HG03159 (cell line): ENCODE results near the gene PTPRN2.
"Not testable (repeated sequence)": the region's sequence is repeated elsewhere in the genome, so short reads cannot be mapped to it uniquely, and the experiment has no call there.

Experiments used
- ATAC-seq: cut with Tn5 transposase; IDR thresholded peaks from one replicate; pipeline ENCODE4 v1.9.1; 2021; ENCODE audit warnings: mild to moderate bottlenecking, moderate library complexity; ENCODE audit not compliant: unreplicated experiment

Gene PTPRN2

GRCh38 chr7:157787275-157787701 lies 800.3 kb downstream of the PTPRN2 start:
- no peak for ATAC-seq

GRCh38 chr7:157786375-157787274 lies 801.0 kb downstream of the PTPRN2 start:
- no peak for ATAC-seq

GRCh38 chr7:157785486-157786186 lies 802.0 kb downstream of the PTPRN2 start:
- ATAC-seq = no peak

GRCh38 chr7:157784979-157785441 lies 802.6 kb downstream of the PTPRN2 start:
- no peak for ATAC-seq

GRCh38 chr7:157784041-157784835 lies 803.4 kb downstream of the PTPRN2 start:
- ATAC-seq = no peak

- ATAC-seq = no peak
These were observed 805.6 kb downstream of the PTPRN2 start for GRCh38 chr7:157782041-157782440.

- no peak for ATAC-seq
These were observed 806.9 kb downstream of the PTPRN2 start for GRCh38 chr7:157780721-157781120.

GRCh38 chr7:157780312-157780711 lies 807.3 kb downstream of the PTPRN2 start:
- no peak for ATAC-seq

- ATAC-seq = no peak
These were observed 808.4 kb downstream of the PTPRN2 start for GRCh38 chr7:157779206-157779605.

GRCh38 chr7:157777194-157777762 lies 810.3 kb downstream of the PTPRN2 start:
- not testable (repeated sequence) for ATAC-seq

- ATAC-seq = no peak
These were observed 811.9 kb downstream of the PTPRN2 start for GRCh38 chr7:157775560-157776332.

- no peak for ATAC-seq
These were observed 812.5 kb downstream of the PTPRN2 start for GRCh38 chr7:157775021-157775559.

GRCh38 chr7:157774495-157774894 lies 813.1 kb downstream of the PTPRN2 start:
- no peak for ATAC-seq

GRCh38 chr7:157773361-157773760 lies 814.3 kb downstream of the PTPRN2 start:
- no peak for ATAC-seq

GRCh38 chr7:157772486-157773130 lies 815.0 kb downstream of the PTPRN2 start:
- no peak for ATAC-seq

- ATAC-seq = no peak
These were observed 815.9 kb downstream of the PTPRN2 start for GRCh38 chr7:157771689-157772088.

GRCh38 chr7:157770716-157771320 lies 816.8 kb downstream of the PTPRN2 start:
- ATAC-seq = no peak

- ATAC-seq = no peak
These were observed 818.0 kb downstream of the PTPRN2 start for GRCh38 chr7:157769526-157770215.
